Vagina (tissue), 2 donors: ENCODE data around the gene DBH. TPM values are rescaled to one million over a fixed set of nuclear protein-coding genes. Genes with fewer than 3 reads are reported as not detected.

Experiments
- DNase-seq, 2 donors: peaks; one replicate each; pipeline ENCODE4 v3.0.0-alpha.2; 2017; ENCODE audit errors: extremely low spot score in 2 of 2
- H3K27ac ChIP-seq: fragments of 200-600 bp; sonication (generic); one replicate; pipeline ENCODE4 v1.5.1; 2019
- H3K27me3 ChIP-seq: fragments of 200-600 bp; sonication (generic); one replicate; pipeline ENCODE4 v1.5.1; 2019
- H3K36me3 ChIP-seq, 2 donors: fragments of 200-600 bp; sonication (generic); one replicate each; pipeline ENCODE4 v1.5.1; 2017 to 2019
- H3K4me1 ChIP-seq: fragments of 200-600 bp; sonication (generic); one replicate; pipeline ENCODE4 v1.5.1; 2019
- H3K4me3 ChIP-seq, 2 donors: fragments of 200-600 bp; sonication (generic); 1 replicate in 1 of 2; 2 replicates in 1 of 2; pipeline ENCODE4 v1.5.1; 2016 to 2019
- H3K9me3 ChIP-seq: fragments of 200-600 bp; sonication (generic); one replicate; pipeline ENCODE4 v1.5.1; 2019
- CTCF ChIP-seq, 3 experiments: fragments of 450-650 bp in 2 of 3; fragments of 200-600 bp in 1 of 3; sonication (generic) in 1 of 3; IDR thresholded peaks; one replicate each; pipeline ENCODE4 v1.5.1; 2017 to 2019; ENCODE audit warnings: antibody characterized with exemption in 3 of 3, mild to moderate bottlenecking in 2 of 3, moderate library complexity in 2 of 3
- POLR2A ChIP-seq, 2 donors: fragments of 450-650 bp; IDR thresholded peaks; one replicate each; pipeline ENCODE4 v1.6.1; 2017; ENCODE audit warnings: antibody characterized with exemption in 2 of 2, mild to moderate bottlenecking in 2 of 2, moderate library complexity in 2 of 2
- POLR2AphosphoS5 ChIP-seq, 2 donors: sonication (generic); formaldehyde crosslinking; IDR thresholded peaks; one replicate each; pipeline ENCODE4 v1.9.0; 2017; ENCODE audit warnings: antibody characterized with exemption in 2 of 2, mild to moderate bottlenecking in 2 of 2, low read depth in 1 of 2; ENCODE audit not compliant: insufficient read depth in 1 of 2
- intact Hi-C: fragments of 100-400 bp; cut with DNase I; formaldehyde crosslinking; loops from one replicate; pipeline ENCODE4 v1.15.1; 2023
- total RNA-seq: library from RNA; depleted of rRNA; stranded (reverse); fragments of >200 nt; gene quantifications from one replicate; pipeline ENCODE4 v1.2.3, GENCODE V29; 2016

Gene DBH
- total RNA-seq, 1 donor from 2014 or later, result 12.0 TPM

GRCh38 chr9:133705576-133705975, 69.4 kb downstream of the DBH start:
- Histone ChIP-seq H3K4me3 (no peak overlapping the region), H3K9me3 (no peaks in the 10 kb centered on the region), H3K36me3 (no peaks in the 10 kb centered on the region), H3K4me1 (peaks cover 18% of the 10 kb centered on the region), H3K27me3 (no peaks in the 10 kb centered on the region), H3K27ac (no peak overlapping the region)
- TF ChIP-seq POLR2AphosphoS5 (IDR thresholded peaks at IDR 0.05; ENCODE audit: insufficient read depth in 1 of 2, low read depth in 1 of 2) (no peak), POLR2A (IDR thresholded peaks at IDR 0.05) (no peak), CTCF (IDR thresholded peaks at IDR 0.05) (no peak)
- intact Hi-C loops, result no loop called here
- DNase-seq, result no peak

GRCh38 chr9:133706307-133707050, 70.3 kb downstream of the DBH start:
- Histone ChIP-seq H3K27ac (no peak overlapping the region), H3K9me3 (no peaks in the 10 kb centered on the region), H3K4me3 (no peak overlapping the region), H3K27me3 (no peaks in the 10 kb centered on the region), H3K4me1 (peaks cover 18% of the 10 kb centered on the region), H3K36me3 (no peaks in the 10 kb centered on the region)
- TF ChIP-seq POLR2A (IDR thresholded peaks at IDR 0.05), result no peak
- no peak for TF ChIP-seq CTCF (IDR thresholded peaks at IDR 0.05)
- DNase-seq, result no peak
- intact Hi-C loops, result no loop called here

GRCh38 chr9:133707065-133707762, 71.1 kb downstream of the DBH start:
- no peaks in the 10 kb centered on the region for H3K9me3 ChIP-seq
- DNase-seq, result no peak
- H3K36me3 ChIP-seq, result no peaks in the 10 kb centered on the region
- H3K27ac ChIP-seq, result no peak overlapping the region
- peaks cover 14% of the 10 kb centered on the region for H3K4me1 ChIP-seq
- no peak for TF ChIP-seq CTCF (IDR thresholded peaks at IDR 0.05)
- no peak for TF ChIP-seq POLR2AphosphoS5 (IDR thresholded peaks at IDR 0.05; ENCODE audit: insufficient read depth in 1 of 2, low read depth in 1 of 2)
- no peak for TF ChIP-seq POLR2A (IDR thresholded peaks at IDR 0.05)
- H3K27me3 ChIP-seq, result no peaks in the 10 kb centered on the region
- intact Hi-C loops, result no loop called here
- H3K4me3 ChIP-seq, result no peak overlapping the region

- H3K4me1 ChIP-seq, result peaks cover 8% of the 10 kb centered on the region
- DNase-seq, result no peak
- H3K9me3 ChIP-seq, result no peaks in the 10 kb centered on the region
- H3K27me3 ChIP-seq, result no peaks in the 10 kb centered on the region
- TF ChIP-seq POLR2A (IDR thresholded peaks at IDR 0.05), result no peak
- no peak for TF ChIP-seq CTCF (IDR thresholded peaks at IDR 0.05)
- TF ChIP-seq POLR2AphosphoS5 (IDR thresholded peaks at IDR 0.05; ENCODE audit: insufficient read depth in 1 of 2, low read depth in 1 of 2), result no peak
- H3K27ac ChIP-seq, result no peak overlapping the region
- intact Hi-C loops, result no loop called here
- no peak overlapping the region for H3K4me3 ChIP-seq
- no peaks in the 10 kb centered on the region for H3K36me3 ChIP-seq
Observed at GRCh38 chr9:133707763-133708245, 71.6 kb downstream of the DBH start.
